Hepatocyte (in vitro differentiated cells): Measurements from ENCODE around the gene ZNF587B. TPM values are rescaled to one million over a fixed set of nuclear protein-coding genes. Genes with fewer than 3 reads are reported as not detected.
"Not testable (repeated sequence)": the region's sequence is repeated elsewhere in the genome, so short reads cannot be mapped to it uniquely, and the experiment has no call there.

Source experiments
- DNase-seq: peaks from one replicate; pipeline ENCODE4 v3.0.0-alpha.2; 2016; ENCODE audit warnings: low spot score
- H2AFZ ChIP-seq: fragments of 200-600 bp; sonication (generic); 2 replicates; pipeline ENCODE4 v1.6.0; 2016; ENCODE audit warnings: antibody characterized with exemption, mild to moderate bottlenecking
- H3K27ac ChIP-seq: fragments of 200-600 bp; sonication (generic); 2 replicates; pipeline ENCODE4 v1.5.1; 2016; ENCODE audit warnings: mild to moderate bottlenecking
- H3K27me3 ChIP-seq: fragments of 200-600 bp; sonication (generic); 2 replicates; pipeline ENCODE4 v1.6.1; 2016
- H3K36me3 ChIP-seq: fragments of 200-600 bp; sonication (generic); replicated peaks from 2 replicates; pipeline ENCODE4 v1.5.1; 2016; ENCODE audit warnings: low read depth; ENCODE audit not compliant: insufficient read depth
- H3K4me1 ChIP-seq: fragments of 200-600 bp; sonication (generic); 2 replicates; pipeline ENCODE4 v1.5.1; 2016; ENCODE audit warnings: mild to moderate bottlenecking, moderate library complexity; ENCODE audit not compliant: insufficient read depth
- H3K4me2 ChIP-seq: fragments of 200-600 bp; sonication (generic); 2 replicates; pipeline ENCODE4 v1.6.0; 2016
- H3K4me3 ChIP-seq: fragments of 200-600 bp; sonication (generic); 2 replicates; pipeline ENCODE4 v1.5.1; 2016; ENCODE audit warnings: mild to moderate bottlenecking
- H3K79me2 ChIP-seq: fragments of 200-600 bp; sonication (generic); 2 replicates; pipeline ENCODE4 v1.6.0; 2017; ENCODE audit warnings: mild to moderate bottlenecking
- H3K9me2 ChIP-seq: fragments of 200-600 bp; sonication (generic); replicated peaks from 2 replicates; pipeline ENCODE4 v1.6.0; 2017; ENCODE audit warnings: mild to moderate bottlenecking; ENCODE audit not compliant: insufficient read depth
- H3K9me3 ChIP-seq: fragments of 200-600 bp; sonication (generic); 2 replicates; pipeline ENCODE4 v1.5.1; 2016; ENCODE audit warnings: low read depth, mild to moderate bottlenecking
- H4K20me1 ChIP-seq: fragments of 200-600 bp; sonication (generic); 2 replicates; pipeline ENCODE4 v1.6.0; 2016; ENCODE audit warnings: mild to moderate bottlenecking; ENCODE audit not compliant: insufficient read depth, poor library complexity, severe bottlenecking
- EZH2 ChIP-seq: fragments of 200-600 bp; sonication (generic); IDR thresholded peaks from 2 replicates; pipeline ENCODE4 v1.6.1; 2016; ENCODE audit warnings: antibody characterized with exemption, mild to moderate bottlenecking, borderline replicate concordance
- EZH2phosphoT487 ChIP-seq: fragments of 200-600 bp; sonication (generic); IDR thresholded peaks from one replicate; pipeline ENCODE4 v1.6.1; 2018; ENCODE audit warnings: antibody characterized with exemption, mild to moderate bottlenecking, low read depth, moderate library complexity; ENCODE audit not compliant: unreplicated experiment, severe bottlenecking
- WGBS: methylation state at CpG from one replicate; pipeline ENCODE4 v1.1.6; 2016; ENCODE audit warnings: low lambda C conversion rate; ENCODE audit errors: missing lambda C conversion rate; 5-methylcytosine and 5-hydroxymethylcytosine counted together
- polyA plus RNA-seq: library from polyadenylated mRNA; unstranded; fragments of >200 nt; fragmentation: Nextera tagmentation; extraction: Ambion mirVana; gene quantifications from 2 replicates; pipeline ENCODE4 v1.2.1, GENCODE V29; 2016
- total RNA-seq: library from RNA; depleted of rRNA; stranded (reverse); fragments of >200 nt; gene quantifications from 2 replicates; pipeline ENCODE4 v1.2.3, GENCODE V29; 2014
- TF ChIP-seq, protein P1 (sequence below): fragments of 200-600 bp; sonication (generic); IDR thresholded peaks from 2 replicates; pipeline ENCODE4 v1.5.1; 2016; ENCODE audit warnings: antibody characterized with exemption, mild to moderate bottlenecking; ENCODE audit not compliant: poor library complexity

ZNF587B gene
- total and polyA plus RNA-seq, 2 experiments from 2014 or later = 1.8 to 16.8 TPM

DNA sequence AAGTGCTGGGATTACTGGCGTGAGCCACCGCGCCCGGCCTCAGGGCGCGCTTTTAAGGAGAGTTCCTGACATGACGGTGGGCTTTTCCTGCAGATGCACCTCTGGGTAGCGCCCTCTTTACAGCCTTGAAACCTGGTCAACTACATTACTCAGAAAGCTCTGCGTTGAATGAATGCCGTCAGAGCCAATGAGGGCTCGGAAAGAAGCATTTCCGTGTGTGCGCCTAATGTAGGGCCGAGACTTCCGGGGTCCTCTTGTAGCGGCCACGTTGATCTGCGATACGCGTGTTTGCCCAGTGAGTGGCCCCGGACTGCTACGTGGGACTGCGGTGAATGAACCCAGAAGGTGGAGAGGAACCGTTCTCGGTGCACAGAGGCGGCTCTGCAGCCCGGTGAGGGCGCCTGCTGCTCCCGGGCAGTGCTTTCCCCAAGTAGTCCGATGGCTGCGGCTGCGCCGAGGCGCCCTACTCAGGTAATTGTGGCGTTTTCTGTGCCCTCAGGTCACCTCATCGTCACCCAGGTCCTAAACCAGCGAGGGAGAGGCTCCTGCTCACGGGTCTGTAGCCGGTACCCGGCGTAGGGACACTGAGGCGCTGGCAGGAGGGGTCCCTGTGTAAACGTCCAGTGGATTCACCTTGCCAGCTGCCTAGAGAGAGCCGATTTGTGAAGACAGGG lies 10.5 kb upstream of the ZNF587B start:
- WGBS = under 1% methylated on average over 39 of the region's 44 CpGs
- peak overlapping the region; percentile 90 for H3K27ac ChIP-seq
- peaks cover 62% of the 10 kb centered on the region for H3K79me2 ChIP-seq
- no peaks in the 10 kb centered on the region for H3K9me2 ChIP-seq
- TF ChIP-seq, protein P1, sequence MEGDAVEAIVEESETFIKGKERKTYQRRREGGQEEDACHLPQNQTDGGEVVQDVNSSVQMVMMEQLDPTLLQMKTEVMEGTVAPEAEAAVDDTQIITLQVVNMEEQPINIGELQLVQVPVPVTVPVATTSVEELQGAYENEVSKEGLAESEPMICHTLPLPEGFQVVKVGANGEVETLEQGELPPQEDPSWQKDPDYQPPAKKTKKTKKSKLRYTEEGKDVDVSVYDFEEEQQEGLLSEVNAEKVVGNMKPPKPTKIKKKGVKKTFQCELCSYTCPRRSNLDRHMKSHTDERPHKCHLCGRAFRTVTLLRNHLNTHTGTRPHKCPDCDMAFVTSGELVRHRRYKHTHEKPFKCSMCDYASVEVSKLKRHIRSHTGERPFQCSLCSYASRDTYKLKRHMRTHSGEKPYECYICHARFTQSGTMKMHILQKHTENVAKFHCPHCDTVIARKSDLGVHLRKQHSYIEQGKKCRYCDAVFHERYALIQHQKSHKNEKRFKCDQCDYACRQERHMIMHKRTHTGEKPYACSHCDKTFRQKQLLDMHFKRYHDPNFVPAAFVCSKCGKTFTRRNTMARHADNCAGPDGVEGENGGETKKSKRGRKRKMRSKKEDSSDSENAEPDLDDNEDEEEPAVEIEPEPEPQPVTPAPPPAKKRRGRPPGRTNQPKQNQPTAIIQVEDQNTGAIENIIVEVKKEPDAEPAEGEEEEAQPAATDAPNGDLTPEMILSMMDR = peak; percentile 30
- no peak for TF ChIP-seq EZH2
- H3K27me3 ChIP-seq = no peaks in the 10 kb centered on the region
- DNase-seq = peak; percentile 94
- no peaks in the 10 kb centered on the region for H3K9me3 ChIP-seq
- H3K4me1 ChIP-seq = peaks cover 43% of the 10 kb centered on the region
- H3K36me3 ChIP-seq = no peaks in the 10 kb centered on the region
- peak overlapping the region; percentile 85 for H3K4me2 ChIP-seq
- peak overlapping the region; percentile 59 for H2AFZ ChIP-seq
- H3K4me3 ChIP-seq = peak overlapping the region; percentile 28
- H4K20me1 ChIP-seq = no peaks in the 10 kb centered on the region

DNA sequence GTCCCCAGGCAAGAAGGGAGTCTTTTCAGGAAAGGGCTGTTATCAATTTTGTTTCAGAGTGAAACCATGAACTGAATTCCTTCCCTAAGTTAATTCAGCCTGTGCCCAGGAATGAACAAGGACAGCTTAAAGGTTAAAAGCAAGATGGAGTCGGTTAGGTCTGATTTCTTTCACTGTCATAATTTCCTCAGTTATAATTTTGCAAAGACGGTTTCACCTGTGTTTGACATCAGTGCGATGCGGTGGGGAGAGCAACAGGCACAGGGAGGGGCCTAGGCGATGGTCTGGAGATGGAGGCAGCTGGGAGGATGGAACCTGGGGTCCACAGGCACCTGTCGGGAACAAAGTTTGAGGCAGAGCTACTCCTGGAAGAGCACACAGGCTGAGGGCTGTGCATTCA lies 9.5 kb upstream of the ZNF587B start:
- TF ChIP-seq EZH2 (no peak), EZH2phosphoT487 (no peak)
- TF ChIP-seq, protein P1 = no peak
- peaks cover 72% of the 10 kb centered on the region for H3K79me2 ChIP-seq
- WGBS = 74% methylated on average over 6 of the region's 6 CpGs

DNA sequence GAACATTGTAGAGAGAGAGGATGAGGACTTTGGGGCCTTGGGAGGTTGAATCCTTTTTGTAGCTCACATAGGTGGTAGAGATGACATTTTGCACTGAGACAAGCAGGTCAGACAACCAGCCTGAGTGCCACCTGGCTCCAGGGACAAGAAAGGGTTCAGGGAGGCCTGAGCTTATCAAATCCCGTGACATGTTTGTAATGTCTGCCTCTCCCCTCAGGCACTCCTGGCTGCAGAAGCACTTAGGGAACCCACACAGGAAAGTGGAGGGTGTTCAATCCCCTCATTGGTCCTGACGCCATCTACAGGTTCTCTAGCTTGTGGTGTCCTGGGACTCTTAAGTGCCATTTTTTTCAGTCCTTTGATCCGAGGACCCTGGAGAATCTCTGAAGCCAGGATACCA lies 9.0 kb upstream of the ZNF587B start:
- not testable (repeated sequence) for DNase-seq, H4K20me1 ChIP-seq, H3K27me3 ChIP-seq, H3K9me3 ChIP-seq, H3K9me2 ChIP-seq, H2AFZ ChIP-seq, H3K36me3 ChIP-seq
- Histone ChIP-seq H3K4me1 (peaks cover 38% of the 10 kb centered on the region), H3K4me2 (peak overlapping the region; percentile 85), H3K4me3 (peak overlapping the region; percentile 28), H3K79me2 (peaks cover 76% of the 10 kb centered on the region), H3K27ac (peak overlapping the region; percentile 90)
- 27% methylated on average over 3 of the region's 3 CpGs for WGBS

More for the DNA sequence above, 9.5 kb upstream of the ZNF587B start:
- Histone ChIP-seq H3K27ac (peak overlapping the region; percentile 90), H3K9me3 (no peaks in the 10 kb centered on the region), H3K4me1 (peaks cover 41% of the 10 kb centered on the region), H3K4me3 (peak overlapping the region; percentile 28), H3K36me3 (no peaks in the 10 kb centered on the region), H4K20me1 (no peaks in the 10 kb centered on the region), H2AFZ (no peak overlapping the region), H3K9me2 (no peaks in the 10 kb centered on the region), H3K4me2 (peak overlapping the region; percentile 85), H3K27me3 (no peaks in the 10 kb centered on the region)
- no peak for DNase-seq

DNA sequence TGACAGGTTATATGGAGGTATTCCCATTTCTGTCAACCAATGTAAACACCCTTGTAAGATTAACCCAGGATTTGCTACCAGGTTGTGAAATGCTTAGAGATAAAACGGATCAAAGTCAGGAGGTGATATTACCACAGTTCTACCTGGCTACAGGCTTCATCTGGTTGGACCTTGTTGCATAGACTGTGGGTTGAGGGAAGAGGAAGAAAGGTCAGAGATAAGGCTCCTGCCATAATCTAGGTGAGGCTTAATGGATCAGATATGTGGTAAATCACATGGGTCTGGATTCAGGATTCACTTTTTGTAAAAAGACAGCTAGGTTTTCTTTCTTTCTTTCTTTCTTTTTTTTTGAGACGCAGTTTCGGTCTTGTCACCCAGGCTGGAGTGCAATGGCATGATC lies 8.6 kb upstream of the ZNF587B start:
- not testable (repeated sequence) for H3K9me2 ChIP-seq, DNase-seq, H3K9me3 ChIP-seq, H2AFZ ChIP-seq, H3K27me3 ChIP-seq, H3K36me3 ChIP-seq, H4K20me1 ChIP-seq, H3K4me3 ChIP-seq
- 85% methylated on average over 3 of the region's 3 CpGs for WGBS
- peak overlapping the region; percentile 62 for H3K4me2 ChIP-seq
- peaks cover 38% of the 10 kb centered on the region for H3K4me1 ChIP-seq
- H3K79me2 ChIP-seq = peaks cover 81% of the 10 kb centered on the region
- H3K27ac ChIP-seq = peak overlapping the region; percentile 86

DNA sequence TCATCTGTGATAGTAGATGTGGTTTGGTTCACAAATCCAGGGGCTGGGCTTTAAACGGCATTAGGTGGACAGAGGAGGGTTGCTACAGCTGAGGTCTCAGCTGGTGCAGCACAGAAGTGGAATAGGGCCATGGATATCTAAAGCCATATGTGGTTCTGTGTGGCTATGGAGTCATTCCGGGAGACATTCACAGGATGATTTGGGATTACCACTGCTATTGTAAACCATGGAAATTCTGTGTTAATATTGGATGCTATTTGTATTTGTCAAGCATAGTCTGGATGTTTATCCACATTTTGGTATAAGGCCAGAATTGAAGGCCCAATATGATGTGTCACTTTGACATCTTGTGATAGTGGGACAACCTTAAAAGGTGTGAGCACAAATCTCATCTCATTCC lies 6.9 kb upstream of the ZNF587B start:
- H3K4me2 ChIP-seq = peak overlapping the region; percentile 62
- H2AFZ ChIP-seq, H4K20me1 ChIP-seq, H3K9me3 ChIP-seq, H3K27me3 ChIP-seq, H3K9me2 ChIP-seq, H3K36me3 ChIP-seq, DNase-seq, H3K4me3 ChIP-seq: not testable (repeated sequence)
- 47% methylated on average over 2 of the region's 2 CpGs for WGBS
- peaks cover 87% of the 10 kb centered on the region for H3K79me2 ChIP-seq
- peaks cover 38% of the 10 kb centered on the region for H3K4me1 ChIP-seq
- peak overlapping the region; percentile 64 for H3K27ac ChIP-seq

DNA sequence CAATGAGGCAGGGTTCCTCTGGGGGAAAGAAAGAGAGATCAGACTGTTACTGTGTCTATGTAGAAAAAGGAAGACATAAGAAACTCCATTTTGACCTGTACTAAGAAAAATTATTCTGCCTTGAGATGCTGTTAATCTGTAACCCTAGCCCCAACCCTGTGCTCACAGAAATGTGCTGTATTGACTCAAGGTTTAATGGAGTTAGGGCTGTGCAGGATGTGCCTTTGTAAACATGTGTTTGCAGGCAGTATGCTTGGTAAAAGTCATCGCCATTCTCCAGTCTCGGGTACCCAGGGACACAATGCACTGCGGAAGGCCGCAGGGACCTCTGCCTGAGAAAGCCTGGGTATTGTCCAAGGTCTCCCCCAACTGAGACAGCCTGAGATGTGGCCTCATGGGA lies 6.5 kb upstream of the ZNF587B start:
- not testable (repeated sequence) for H2AFZ ChIP-seq, H3K27me3 ChIP-seq, DNase-seq, H3K9me2 ChIP-seq, H3K4me3 ChIP-seq, H4K20me1 ChIP-seq, H3K36me3 ChIP-seq, H3K9me3 ChIP-seq
- Histone ChIP-seq H3K4me2 (peak overlapping the region; percentile 62), H3K79me2 (peaks cover 88% of the 10 kb centered on the region), H3K27ac (peak overlapping the region; percentile 64), H3K4me1 (peaks cover 38% of the 10 kb centered on the region)
- whole genome bisulfite sequencing = 52% methylated on average over 4 of the region's 4 CpGs
